ENCODE results near the gene KRT9.
"Not testable (repeated sequence)": the region's sequence is repeated elsewhere in the genome, so short reads cannot be mapped to it uniquely, and the experiment has no call there.

KRT9 gene

GRCh38 chr17:41602524-41602923 is 30.7 kb upstream of the KRT9 start:
- DNase-seq (ENCODE audit: low spot score), result no peak

- DNase-seq (ENCODE audit: low spot score), result no peak
Measured at GRCh38 chr17:41600318-41600717, 28.5 kb upstream of the KRT9 start.

GRCh38 chr17:41599680-41600079 is 27.8 kb upstream of the KRT9 start:
- no peak for DNase-seq (ENCODE audit: low spot score)

GRCh38 chr17:41595585-41595984 is 23.7 kb upstream of the KRT9 start:
- no peak for DNase-seq (ENCODE audit: low spot score)

GRCh38 chr17:41594363-41594915 is 22.6 kb upstream of the KRT9 start:
- no peak for DNase-seq (ENCODE audit: low spot score)

GRCh38 chr17:41593306-41593981 is 21.6 kb upstream of the KRT9 start:
- DNase-seq (ENCODE audit: low spot score), result no peak

DNA sequence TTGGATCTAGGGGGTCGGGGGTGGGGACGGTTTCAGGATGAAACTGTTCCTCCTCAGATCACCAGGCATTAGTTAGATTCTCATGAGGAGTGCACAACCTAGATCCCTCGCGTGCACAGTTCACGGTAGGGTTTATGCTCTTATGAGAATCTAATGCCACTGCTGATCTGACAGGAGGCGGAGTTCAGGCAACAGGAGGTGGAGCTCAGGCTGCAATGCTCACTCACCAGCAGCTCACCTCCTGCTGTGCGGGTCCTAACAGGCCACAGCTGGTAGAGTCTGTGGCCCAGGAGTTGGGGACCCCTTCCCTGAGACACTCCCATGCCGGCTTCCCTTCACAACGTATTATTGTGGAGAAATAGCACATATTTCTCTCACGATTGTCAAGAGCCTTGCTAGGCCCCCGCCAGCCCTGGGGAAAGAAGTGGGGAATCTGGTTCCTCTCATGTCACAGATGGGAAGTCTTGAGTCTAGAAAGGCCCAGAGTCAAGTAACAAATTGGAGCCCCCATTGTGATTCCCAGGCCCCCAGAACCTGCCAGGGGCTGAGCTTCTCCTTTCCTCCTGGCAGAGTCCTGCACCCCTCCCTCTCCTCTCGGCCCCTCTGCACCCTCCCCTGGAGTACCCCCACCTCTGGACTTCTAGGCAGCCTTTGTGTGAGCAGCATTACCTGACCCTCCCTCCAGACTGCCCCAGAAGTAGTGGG is 20.9 kb upstream of the KRT9 start:
- DNase-seq (ENCODE audit: low spot score), result no peak

DNA sequence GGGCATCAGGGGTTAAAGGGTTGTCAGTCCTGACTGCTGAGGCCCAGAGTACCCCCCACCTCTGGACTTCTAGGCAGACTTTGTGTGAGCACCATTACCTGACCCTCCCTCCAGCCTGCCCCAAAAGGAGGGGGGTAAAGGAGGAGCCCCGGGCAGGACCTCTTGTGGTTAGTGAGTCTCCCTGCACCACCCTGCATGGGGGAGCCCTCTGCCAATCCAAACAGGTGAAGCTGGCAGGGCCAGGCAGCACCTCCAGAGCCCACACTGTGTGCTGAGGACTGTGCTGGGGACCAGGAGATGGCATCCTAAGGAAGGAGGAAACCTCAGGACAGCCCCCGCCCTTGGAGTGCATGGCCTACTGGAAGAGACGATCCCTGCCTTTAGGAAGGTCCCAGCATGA is 17.4 kb upstream of the KRT9 start:
- no peak for DNase-seq (ENCODE audit: low spot score)

- DNase-seq (ENCODE audit: low spot score), result no peak
Measured at GRCh38 chr17:41588126-41588810, 16.4 kb upstream of the KRT9 start.

DNA sequence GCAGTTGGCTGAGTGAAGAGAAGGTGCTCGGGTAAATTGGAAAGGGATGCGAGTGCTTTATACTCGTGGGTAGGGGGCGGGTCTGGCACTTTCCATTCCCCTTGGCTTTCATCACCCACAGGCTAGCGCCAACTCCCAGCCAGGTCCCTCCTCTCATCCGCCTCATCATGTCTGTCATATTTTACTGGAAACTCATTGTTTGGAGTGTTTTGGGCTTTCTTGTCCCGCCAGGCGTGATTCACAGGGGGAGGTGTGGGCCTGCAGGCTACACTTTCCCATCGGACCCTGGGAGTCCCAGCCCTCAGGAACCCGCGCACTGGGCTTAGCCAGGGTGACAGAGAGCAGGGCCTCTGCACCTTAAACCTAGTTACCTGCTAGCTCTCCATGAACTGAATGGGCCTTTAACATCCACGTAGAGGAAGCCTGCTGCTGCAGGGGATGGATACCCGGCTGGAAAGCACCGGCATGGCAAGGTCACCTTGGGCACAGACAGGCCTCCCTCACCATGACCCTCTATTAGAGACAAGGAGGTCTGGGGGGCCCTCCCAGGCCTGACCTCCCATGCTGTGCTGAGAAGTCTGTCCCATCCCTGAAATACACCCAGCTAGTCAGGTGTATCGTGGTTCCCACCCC is 15.1 kb upstream of the KRT9 start, which contains the start of gene KRT14:
Gene KRT14 (minus strand): TSS at position 33 of the 633 bp plus-strand sequence. CDS start 61 bp downstream, outside the sequence.
- DNase-seq (ENCODE audit: low spot score), result no peak

DNA sequence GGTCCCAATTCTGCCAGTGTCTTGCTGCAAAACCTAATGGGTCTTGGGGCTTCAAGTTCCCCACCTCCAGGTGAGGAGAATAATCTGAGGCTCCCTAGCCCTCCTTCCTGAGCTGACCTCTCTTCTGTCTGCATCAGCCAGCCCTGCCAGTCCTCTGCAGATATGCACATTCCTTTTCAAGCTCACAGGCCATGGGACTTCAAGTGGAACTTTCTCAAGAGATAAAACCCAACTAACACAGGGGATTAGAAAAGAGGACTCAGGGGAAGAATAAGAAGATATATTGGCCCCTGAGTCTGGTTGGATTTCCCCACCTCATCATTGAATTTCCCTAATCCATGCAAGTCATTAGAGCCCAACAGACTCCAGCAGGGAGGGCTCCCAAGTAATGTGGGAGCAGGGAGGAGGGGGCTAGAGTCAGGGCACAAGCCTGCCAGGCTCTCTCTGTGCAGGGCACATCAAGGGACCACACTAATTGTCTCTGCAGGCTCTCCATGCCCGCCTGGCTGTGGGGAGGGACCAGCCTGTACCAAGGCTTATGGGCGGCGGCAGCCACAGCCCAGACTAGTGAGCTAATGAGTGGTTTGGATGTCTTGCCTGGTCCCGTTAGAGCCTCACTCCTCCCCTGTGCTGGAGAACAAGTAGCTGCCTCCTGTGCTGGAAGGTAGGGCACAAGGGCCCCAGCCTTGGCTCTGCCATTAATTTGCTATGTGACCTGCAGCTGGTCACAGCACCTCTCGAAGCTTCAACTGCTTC is 13.6 kb upstream of the KRT9 start:
- no peak for DNase-seq (ENCODE audit: low spot score)

DNA sequence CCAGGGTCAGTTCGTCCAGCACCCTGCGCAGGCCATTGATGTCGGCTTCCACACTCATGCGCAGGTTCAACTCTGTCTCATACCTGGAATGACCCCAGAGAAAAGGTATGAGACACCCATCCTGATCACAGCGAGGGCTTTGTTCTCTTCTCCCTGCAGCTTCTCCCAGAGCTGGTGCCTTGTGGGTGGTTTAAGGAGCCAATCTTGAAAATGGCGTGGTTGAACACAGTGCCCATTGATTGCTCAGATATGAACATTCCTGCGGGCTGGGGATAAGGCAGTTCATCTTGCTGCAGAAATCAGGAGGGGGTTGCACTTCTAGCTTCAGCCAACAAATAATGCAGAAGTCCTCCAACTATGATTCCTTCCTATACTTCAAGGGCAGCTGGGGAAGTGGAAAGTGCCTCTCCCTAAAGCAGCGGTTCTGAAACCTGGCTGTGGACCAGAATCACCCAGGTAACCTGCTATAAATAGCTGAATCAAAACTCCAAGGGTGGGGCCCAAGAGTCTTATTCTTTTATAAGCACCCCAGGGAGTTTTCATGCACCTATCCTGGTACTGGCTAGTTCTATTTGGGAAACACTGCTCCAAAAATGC is 12.6 kb upstream of the KRT9 start:
- DNase-seq (ENCODE audit: low spot score), result not testable (repeated sequence)

DNA sequence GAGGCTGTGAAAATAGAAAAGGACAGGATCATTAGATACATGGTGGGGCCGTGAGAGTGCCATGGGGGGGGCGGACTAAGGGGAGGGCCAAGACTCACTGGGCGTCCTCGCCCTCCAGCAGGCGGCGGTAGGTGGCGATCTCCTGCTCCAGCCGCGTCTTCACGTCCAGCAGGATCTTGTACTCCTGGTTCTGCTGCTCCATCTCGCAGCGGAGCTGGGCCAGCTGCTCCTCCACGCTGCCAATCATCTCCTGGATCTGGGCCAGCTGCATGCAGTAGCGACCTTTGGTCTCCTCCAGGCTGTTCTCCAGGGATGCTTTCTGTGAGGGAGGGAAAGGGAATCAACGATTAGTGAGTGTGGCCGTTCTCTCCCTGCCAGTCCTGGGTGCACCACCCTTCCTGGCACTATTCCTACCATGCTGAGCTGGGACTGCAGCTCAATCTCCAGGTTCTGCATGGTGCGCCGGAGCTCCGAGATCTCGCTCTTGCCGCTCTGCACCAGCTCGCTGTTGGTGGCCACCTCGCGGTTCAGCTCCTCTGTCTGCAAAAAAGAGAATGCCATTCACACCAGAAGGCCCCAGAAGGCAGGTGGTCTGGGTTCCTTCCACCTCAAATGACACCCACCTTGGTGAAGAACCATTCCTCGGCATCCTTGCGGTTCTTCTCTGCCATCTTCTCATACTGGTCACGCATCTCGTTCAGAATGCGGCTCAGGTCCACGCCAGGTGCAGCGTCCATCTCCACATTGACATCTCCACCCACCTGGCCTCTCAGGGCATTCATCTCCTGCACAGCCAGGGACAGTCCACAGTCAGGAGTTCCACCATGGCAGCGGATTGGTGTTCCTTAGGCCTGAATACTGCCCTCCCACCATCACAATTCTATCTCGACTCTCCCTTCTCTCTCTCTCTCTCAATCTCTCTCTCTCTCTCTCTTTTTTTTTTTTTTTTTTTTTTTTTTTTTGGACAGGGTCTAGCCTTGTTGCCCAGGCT is 11.6 kb upstream of the KRT9 start:
- DNase-seq (ENCODE audit: low spot score), result no peak

DNA sequence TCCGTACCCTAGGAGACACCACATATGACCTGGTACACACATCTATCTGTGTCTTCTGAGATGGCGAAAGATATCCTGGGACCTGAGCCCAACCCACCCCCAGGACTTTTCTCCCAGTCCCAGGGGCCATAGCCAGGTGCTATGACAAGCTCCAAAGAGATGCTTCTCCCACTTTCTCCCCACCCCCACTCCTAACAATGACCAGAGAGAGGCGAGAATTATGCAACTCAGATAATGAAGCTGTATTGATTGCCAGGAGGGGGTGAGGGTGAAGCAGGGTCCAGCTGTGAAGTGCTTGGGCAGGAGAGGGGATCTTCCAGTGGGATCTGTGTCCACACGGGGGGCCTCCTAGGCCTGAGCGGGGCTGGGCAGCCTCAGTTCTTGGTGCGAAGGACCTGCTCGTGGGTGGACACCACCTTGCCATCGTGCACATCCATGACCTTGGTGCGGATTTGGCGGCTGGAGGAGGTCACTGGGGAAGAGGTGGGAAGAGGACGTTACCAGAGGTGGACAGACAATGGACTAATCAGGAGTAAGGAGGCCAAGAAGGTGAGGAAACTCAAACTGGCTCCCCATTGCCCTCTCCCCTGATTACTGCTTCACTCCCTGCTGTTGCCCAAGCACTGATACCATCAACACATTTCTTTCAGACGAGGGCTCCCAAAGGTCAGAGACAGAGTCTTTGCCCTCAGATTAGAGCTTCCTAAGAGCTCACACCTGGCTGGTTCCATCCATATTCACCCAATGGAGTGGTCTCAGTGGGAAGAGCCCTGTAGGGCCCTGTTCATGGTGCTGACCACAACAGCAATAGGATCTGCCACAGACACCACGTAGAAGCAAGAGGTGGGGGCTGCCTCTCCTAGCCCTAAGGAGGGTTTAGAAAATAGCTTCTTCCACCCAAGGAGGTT is 10.5 kb upstream of the KRT9 start:
- not testable (repeated sequence) for DNase-seq (ENCODE audit: low spot score)

DNA sequence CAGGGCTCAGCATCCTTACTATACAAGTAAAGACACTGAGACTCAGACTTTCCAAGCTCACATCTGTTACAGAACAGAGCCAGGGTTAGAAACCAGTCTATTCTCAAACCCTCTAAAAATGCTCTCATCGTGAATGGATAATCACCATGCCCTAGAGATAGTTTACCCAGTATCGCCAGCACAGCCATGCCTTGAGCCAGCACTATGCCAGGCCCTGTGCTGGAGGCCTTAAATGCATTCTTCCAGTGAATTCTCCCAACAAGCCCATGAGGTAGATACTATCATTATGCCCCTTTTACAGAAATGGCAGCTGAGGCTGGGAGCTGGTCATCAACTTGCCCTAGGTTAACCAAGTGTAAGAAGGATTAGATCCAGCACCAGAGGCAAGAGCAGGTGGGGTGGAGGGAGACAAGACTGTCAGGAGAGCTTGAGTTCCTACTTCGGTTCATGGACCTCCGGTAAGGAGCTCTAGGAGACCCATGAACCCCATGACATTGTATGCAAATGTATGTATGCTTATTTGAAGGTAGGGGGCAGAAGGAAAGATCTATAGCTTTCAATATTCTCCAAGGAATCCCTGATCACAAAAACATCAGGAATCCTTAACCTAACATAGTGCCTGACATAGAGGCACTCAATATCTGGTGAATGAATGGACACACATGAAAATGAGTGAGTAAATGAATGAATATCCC is 9.7 kb upstream of the KRT9 start:
- no peak for DNase-seq (ENCODE audit: low spot score)

GRCh38 chr17:41580687-41581365 is 9.0 kb upstream of the KRT9 start:
- no peak for DNase-seq (ENCODE audit: low spot score)

DNA sequence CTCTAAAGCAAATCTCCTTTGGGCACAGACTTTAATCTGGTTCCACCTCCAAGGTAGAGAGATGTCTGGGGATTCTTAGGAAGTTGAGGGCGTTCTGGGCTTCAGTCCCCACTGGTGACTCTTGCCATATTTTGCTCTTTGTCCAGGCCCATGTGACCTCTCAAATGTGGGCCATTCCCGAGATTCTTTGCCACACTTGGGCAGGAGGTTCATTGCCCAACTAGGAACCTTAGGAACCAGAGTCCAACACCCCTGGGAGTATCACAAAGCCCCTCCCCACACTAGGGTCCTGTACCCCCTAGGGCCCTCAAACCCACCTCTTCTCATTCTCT is 8.4 kb upstream of the KRT9 start:
- DNase-seq (ENCODE audit: low spot score), result no peak
